Spleen (tissue), 11 donors: ENCODE results near the gene TMPRSS4. TPM values are rescaled to one million over a fixed set of nuclear protein-coding genes. Genes with fewer than 3 reads are reported as not detected.

Experiments used
- DNase-seq: peaks from one replicate; pipeline ENCODE4 v3.0.0-alpha.2; 2020
- H3K27ac ChIP-seq, 8 donors: fragments of 200-600 bp; sonication (generic) in 7 of 8; 1 replicate in 4 of 8; 2 replicates in 4 of 8; pipeline versions ENCODE4 v1.5.0 to v1.8.0; 2016 to 2021; ENCODE audit warnings: inconsistent platforms in 4 of 8, mild to moderate bottlenecking in 4 of 8, moderate library complexity in 1 of 8
- H3K27me3 ChIP-seq, 7 donors: fragments of 200-600 bp; sonication (generic) in 6 of 7; replicated peaks in 1 of 7; 1 replicate in 4 of 7; 2 replicates in 3 of 7; pipeline versions ENCODE4 v1.5.0 to v1.8.0; 2016 to 2021; ENCODE audit warnings: inconsistent platforms in 3 of 7, mild to moderate bottlenecking in 1 of 7
- H3K36me3 ChIP-seq, 6 donors: fragments of 200-600 bp; sonication (generic) in 5 of 6; 1 replicate in 4 of 6; 2 replicates in 2 of 6; pipeline versions ENCODE4 v1.5.0 to v1.8.0; 2016 to 2021; ENCODE audit warnings: inconsistent platforms in 2 of 6
- H3K4me1 ChIP-seq, 6 donors: fragments of 200-600 bp; sonication (generic) in 5 of 6; 1 replicate in 3 of 6; 2 replicates in 3 of 6; pipeline versions ENCODE4 v1.5.0 to v1.8.0; 2016 to 2021; ENCODE audit warnings: inconsistent platforms in 3 of 6
- H3K4me3 ChIP-seq, 8 donors: fragments of 200-600 bp; sonication (generic) in 7 of 8; 1 replicate in 4 of 8; 2 replicates in 4 of 8; pipeline versions ENCODE4 v1.5.0 to v1.8.0; 2016 to 2021; ENCODE audit warnings: inconsistent platforms in 4 of 8, mild to moderate bottlenecking in 4 of 8, moderate library complexity in 2 of 8
- H3K9me3 ChIP-seq, 8 donors: fragments of 200-600 bp; sonication (generic) in 7 of 8; 1 replicate in 4 of 8; 2 replicates in 4 of 8; pipeline versions ENCODE4 v1.5.0 to v1.8.0; 2016 to 2021; ENCODE audit warnings: inconsistent platforms in 4 of 8
- CTCF ChIP-seq, 11 experiments: fragments of 200-600 bp in 7 of 11; fragments of 450-650 bp in 4 of 11; sonication (generic) in 4 of 11; IDR thresholded peaks in 8 of 11; conservative IDR thresholded peaks in 3 of 11; 1 replicate in 7 of 11; 2 replicates in 4 of 11; pipeline versions ENCODE4 v1.4.0 to v1.8.0; 2016 to 2021; ENCODE audit warnings: antibody characterized with exemption in 11 of 11, inconsistent platforms in 4 of 11, mild to moderate bottlenecking in 1 of 11
- POLR2A ChIP-seq, 3 donors: fragments of 450-650 bp; IDR thresholded peaks; one replicate each; pipeline ENCODE4 v1.5.1; 2017; ENCODE audit warnings: antibody characterized with exemption in 3 of 3, mild to moderate bottlenecking in 1 of 3
- POLR2AphosphoS5 ChIP-seq, 3 donors: sonication (generic); formaldehyde crosslinking; IDR thresholded peaks; one replicate each; pipeline ENCODE4 v1.5.1; 2017; ENCODE audit warnings: antibody characterized with exemption in 3 of 3
- WGBS, 5 donors: extraction: QIAGEN DNeasy Blood & Tissue Kit in 3 of 5; methylation state at CpG; one replicate each; pipeline versions ENCODE4 v1.1.5 to v1.1.7; 2013 to 2018; 5-methylcytosine and 5-hydroxymethylcytosine counted together
- intact Hi-C: fragments of 100-400 bp; cut with DNase I; formaldehyde crosslinking; loops from one replicate; pipeline ENCODE4 v1.15.0; 2023; ENCODE audit warnings: low total_unique reads
- polyA plus RNA-seq, 3 donors: library from polyadenylated mRNA; stranded (reverse); fragments of 200-250 nt; gene quantifications; one replicate each; pipeline ENCODE4 v1.2.1, GENCODE V29; 2013
- total RNA-seq, 7 donors: library from RNA; depleted of rRNA in 3 of 7; stranded (reverse); fragments of >200 nt in 3 of 7; fragmentation: NEBNext Ultra II Directional in 4 of 7; extraction: Animal tissue kit (Norgen Biotek cat#: 25700) in 4 of 7; gene quantifications; one replicate each; pipeline versions ENCODE4 v1.1.0 to v1.2.1, GENCODE V29; 2016 to 2021
- donor health status: healthy with polysubstance abuse.
- donor health status: DM: no; HTN: no; CAD: no; lungs with moderate emphysema.
- donor health status: DM: no; HTN: no; CAD: no.
- donor health status: Bipolar disorder and iron deficiency.
- donor health status: healthy.
- donor health status: DM: no; HTN: no; CAD: no.
- donor health status: DM: yes; HTN: yes; CAD: no.

Gene TMPRSS4
- total and polyA plus RNA-seq, 10 donors, result 0.09 to 1.4 (median 0.85) TPM; not detected in 3

- DNase-seq, result no peak
- no peaks in the 10 kb centered on the region for H3K27me3 ChIP-seq
- TF ChIP-seq CTCF (IDR thresholded peaks at IDR 0.05 in 8 of 11, conservative IDR thresholded peaks at IDR 0.05 in 3 of 11) (no peak), POLR2AphosphoS5 (IDR thresholded peaks at IDR 0.05) (no peak), POLR2A (IDR thresholded peaks at IDR 0.05) (no peak)
- peaks cover 0 to 28% (median 16%) of the 10 kb centered on the region in 8 donors for H3K9me3 ChIP-seq
- intact Hi-C loops, result no loop called here
- 81 to 92% (median 86%) methylated on average over 6 of the region's 6 CpGs for WGBS, 5 donors
- H3K36me3 ChIP-seq, result no peaks in the 10 kb centered on the region
- peak overlapping the region in 3 of 8 donors; percentile 3 to 48 (median 29) for H3K27ac ChIP-seq
- peaks cover 0 to 22% (median 9%) of the 10 kb centered on the region in 6 donors for H3K4me1 ChIP-seq
- H3K4me3 ChIP-seq, result no peak overlapping the region
Measured at GRCh38 chr11:118087931-118088330, 11.1 kb downstream of the TMPRSS4 start.

GRCh38 chr11:118088531-118088930 lies 11.7 kb downstream of the TMPRSS4 start:
- 29 to 48% (median 34%) methylated on average over 4 of the region's 4 CpGs for WGBS, 5 donors
- peak; percentile 80 for DNase-seq
- Histone ChIP-seq H3K27me3 (no peaks in the 10 kb centered on the region), H3K4me1 (peaks cover 0 to 21% (median 8%) of the 10 kb centered on the region in 6 donors), H3K36me3 (no peaks in the 10 kb centered on the region), H3K9me3 (peaks cover 0 to 28% (median 16%) of the 10 kb centered on the region in 8 donors), H3K27ac (peak overlapping the region in 4 of 8 donors; percentile 3 to 48 (median 28)), H3K4me3 (no peak overlapping the region)
- intact Hi-C loops, result no loop called here
- no peak for TF ChIP-seq POLR2A (IDR thresholded peaks at IDR 0.05)
- TF ChIP-seq POLR2AphosphoS5 (IDR thresholded peaks at IDR 0.05), result no peak
- no peak for TF ChIP-seq CTCF (IDR thresholded peaks at IDR 0.05 in 8 of 11, conservative IDR thresholded peaks at IDR 0.05 in 3 of 11)

- TF ChIP-seq CTCF (IDR thresholded peaks at IDR 0.05 in 8 of 11, conservative IDR thresholded peaks at IDR 0.05 in 3 of 11) (no peak), POLR2AphosphoS5 (IDR thresholded peaks at IDR 0.05) (no peak), POLR2A (IDR thresholded peaks at IDR 0.05) (no peak)
- no peak overlapping the region for H3K27ac ChIP-seq
- H3K36me3 ChIP-seq, result no peaks in the 10 kb centered on the region
- 79 to 91% (median 87%) methylated on average over 7 of the region's 7 CpGs for WGBS, 5 donors
- peaks cover 0 to 7% (median 0%) of the 10 kb centered on the region in 6 donors for H3K4me1 ChIP-seq
- intact Hi-C loops, result no loop called here
- no peak for DNase-seq
- H3K27me3 ChIP-seq, result no peaks in the 10 kb centered on the region
- H3K4me3 ChIP-seq, result no peak overlapping the region
- peaks cover 0 to 28% (median 16%) of the 10 kb centered on the region in 8 donors for H3K9me3 ChIP-seq
Measured at GRCh38 chr11:118090545-118091162, 13.8 kb downstream of the TMPRSS4 start.

- 87 to 93% (median 91%) methylated on average over 6 of the region's 6 CpGs for WGBS, 5 donors
- TF ChIP-seq CTCF (IDR thresholded peaks at IDR 0.05 in 8 of 11, conservative IDR thresholded peaks at IDR 0.05 in 3 of 11) (no peak), POLR2A (IDR thresholded peaks at IDR 0.05) (no peak), POLR2AphosphoS5 (IDR thresholded peaks at IDR 0.05) (no peak)
Measured at GRCh38 chr11:118091690-118092089, 14.8 kb downstream of the TMPRSS4 start.

More at GRCh38 chr11:118091690-118092089, 14.8 kb downstream of the TMPRSS4 start:
- Histone ChIP-seq H3K36me3 (no peaks in the 10 kb centered on the region), H3K27ac (no peak overlapping the region), H3K27me3 (no peaks in the 10 kb centered on the region), H3K4me1 (peaks cover 0 to 7% (median 0%) of the 10 kb centered on the region in 6 donors), H3K9me3 (peaks cover 0 to 21% (median 15%) of the 10 kb centered on the region in 8 donors), H3K4me3 (no peak overlapping the region)
- no peak for DNase-seq
- intact Hi-C loops, result no loop called here
